ENCODE measurements around the gene TMPRSS15. TPM values are rescaled to one million over a fixed set of nuclear protein-coding genes. Genes with fewer than 3 reads are reported as not detected.

The TMPRSS15 gene
- total and polyA plus RNA-seq, 9 of the 15 experiments (the other 6 are each of a cell fraction or from before 2014, with no cell fraction given) = 0.03 to 0.11 (median 0.04) TPM; not detected in 4

DNA sequence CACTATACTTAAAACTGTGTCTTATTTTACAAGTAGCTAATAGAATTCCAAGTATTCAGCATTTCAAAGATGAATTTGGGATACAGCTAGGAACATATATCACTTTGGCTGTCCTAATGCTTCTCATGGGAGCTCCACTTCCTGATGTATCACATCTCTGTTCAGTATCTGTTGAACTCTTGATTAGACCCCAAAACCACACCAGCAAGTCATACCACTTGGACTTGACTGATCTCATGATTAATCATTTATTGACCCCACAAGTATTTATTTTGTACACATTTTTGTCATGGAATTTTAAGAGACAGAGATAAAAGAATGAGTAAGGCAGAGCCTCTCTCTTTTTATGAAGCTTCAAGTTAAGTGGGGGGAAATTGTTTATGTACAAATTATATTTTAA lies 30.0 kb downstream of the TMPRSS15 start:
- no peak for FAIRE-seq
- BruUV-seq (replicated peaks) = no TSS peak
- TF ChIP-seq ZNF12 (CRISPR knock-in tag; IDR thresholded peaks at IDR 0.05) (no peak), ZNF24 (IDR thresholded peaks at IDR 0.05) (no peak), CLOCK (CRISPR knock-in tag; IDR thresholded peaks at IDR 0.05; ENCODE audit: borderline replicate concordance) (no peak), RBBP5 (IDR thresholded peaks at IDR 0.05; ENCODE audit: borderline replicate concordance, insufficient read depth, low read length, poor library complexity, severe bottlenecking) (no peak), POU5F1 (IDR thresholded peaks at IDR 0.05; ENCODE audit: borderline replicate concordance, low read depth, low read length, partially characterized antibody) (no peak), BRCA1 (IDR thresholded peaks at IDR 0.05) (no peak), BRCA1 (CRISPR knock-in tag; IDR thresholded peaks at IDR 0.05) (no peak), ZNF589 (CRISPR knock-in tag; IDR thresholded peaks at IDR 0.05; ENCODE audit: low read depth) (no peak), NR4A1 (CRISPR knock-in tag; IDR thresholded peaks at IDR 0.05) (no peak), NR4A1 (tag; IDR thresholded peaks at IDR 0.05) (no peak), CGGBP1 (CRISPR knock-in tag; IDR thresholded peaks at IDR 0.05) (no peak), ZNF586 (CRISPR knock-in tag; conservative IDR thresholded peaks at IDR 0.05) (no peak), PHF21A (IDR thresholded peaks at IDR 0.05; ENCODE audit: borderline replicate concordance, low read depth) (no peak), RNF2 (IDR thresholded peaks at IDR 0.05) (no peak), RBM17 (IDR thresholded peaks at IDR 0.05; ENCODE audit: borderline replicate concordance, low read depth, low read length) (no peak)
- TF ChIP-seq, protein P1, sequence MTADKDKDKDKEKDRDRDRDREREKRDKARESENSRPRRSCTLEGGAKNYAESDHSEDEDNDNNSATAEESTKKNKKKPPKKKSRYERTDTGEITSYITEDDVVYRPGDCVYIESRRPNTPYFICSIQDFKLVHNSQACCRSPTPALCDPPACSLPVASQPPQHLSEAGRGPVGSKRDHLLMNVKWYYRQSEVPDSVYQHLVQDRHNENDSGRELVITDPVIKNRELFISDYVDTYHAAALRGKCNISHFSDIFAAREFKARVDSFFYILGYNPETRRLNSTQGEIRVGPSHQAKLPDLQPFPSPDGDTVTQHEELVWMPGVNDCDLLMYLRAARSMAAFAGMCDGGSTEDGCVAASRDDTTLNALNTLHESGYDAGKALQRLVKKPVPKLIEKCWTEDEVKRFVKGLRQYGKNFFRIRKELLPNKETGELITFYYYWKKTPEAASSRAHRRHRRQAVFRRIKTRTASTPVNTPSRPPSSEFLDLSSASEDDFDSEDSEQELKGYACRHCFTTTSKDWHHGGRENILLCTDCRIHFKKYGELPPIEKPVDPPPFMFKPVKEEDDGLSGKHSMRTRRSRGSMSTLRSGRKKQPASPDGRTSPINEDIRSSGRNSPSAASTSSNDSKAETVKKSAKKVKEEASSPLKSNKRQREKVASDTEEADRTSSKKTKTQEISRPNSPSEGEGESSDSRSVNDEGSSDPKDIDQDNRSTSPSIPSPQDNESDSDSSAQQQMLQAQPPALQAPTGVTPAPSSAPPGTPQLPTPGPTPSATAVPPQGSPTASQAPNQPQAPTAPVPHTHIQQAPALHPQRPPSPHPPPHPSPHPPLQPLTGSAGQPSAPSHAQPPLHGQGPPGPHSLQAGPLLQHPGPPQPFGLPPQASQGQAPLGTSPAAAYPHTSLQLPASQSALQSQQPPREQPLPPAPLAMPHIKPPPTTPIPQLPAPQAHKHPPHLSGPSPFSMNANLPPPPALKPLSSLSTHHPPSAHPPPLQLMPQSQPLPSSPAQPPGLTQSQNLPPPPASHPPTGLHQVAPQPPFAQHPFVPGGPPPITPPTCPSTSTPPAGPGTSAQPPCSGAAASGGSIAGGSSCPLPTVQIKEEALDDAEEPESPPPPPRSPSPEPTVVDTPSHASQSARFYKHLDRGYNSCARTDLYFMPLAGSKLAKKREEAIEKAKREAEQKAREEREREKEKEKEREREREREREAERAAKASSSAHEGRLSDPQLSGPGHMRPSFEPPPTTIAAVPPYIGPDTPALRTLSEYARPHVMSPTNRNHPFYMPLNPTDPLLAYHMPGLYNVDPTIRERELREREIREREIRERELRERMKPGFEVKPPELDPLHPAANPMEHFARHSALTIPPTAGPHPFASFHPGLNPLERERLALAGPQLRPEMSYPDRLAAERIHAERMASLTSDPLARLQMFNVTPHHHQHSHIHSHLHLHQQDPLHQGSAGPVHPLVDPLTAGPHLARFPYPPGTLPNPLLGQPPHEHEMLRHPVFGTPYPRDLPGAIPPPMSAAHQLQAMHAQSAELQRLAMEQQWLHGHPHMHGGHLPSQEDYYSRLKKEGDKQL (CRISPR knock-in tag; IDR thresholded peaks at IDR 0.05; ENCODE audit: borderline replicate concordance) = no peak

More for the DNA sequence above, 30.0 kb downstream of the TMPRSS15 start:
- intact Hi-C loops (cut with micrococcal nuclease) (no loop called here), in situ Hi-C loops (cut with MboI) (no loop called here)
- Histone ChIP-seq H3K27me3 (ENCODE audit: control insufficient read depth in 2 of 2, insufficient read depth in 2 of 2, low read length in 2 of 2) (no peaks in the 10 kb centered on the region), H4K20me1 (replicated peaks; ENCODE audit: control insufficient read depth, insufficient read depth, low read length) (no peaks in the 10 kb centered on the region), H3K4me1 (replicated peaks in 1 of 2; ENCODE audit: control insufficient read depth in 2 of 2, insufficient read depth in 2 of 2, low read length in 2 of 2) (no peaks in the 10 kb centered on the region), H3K27ac (ENCODE audit: extremely low read depth, low read depth, low read length) (no peak overlapping the region), H3K4me2 (ENCODE audit: insufficient read depth, low read length) (no peak overlapping the region), H3K36me3 (ENCODE audit: control insufficient read depth, insufficient read depth, low read length) (no peaks in the 10 kb centered on the region), H2AFZ (ENCODE audit: low read depth, low read length) (no peak overlapping the region), H3K9me1 (ENCODE audit: control insufficient read depth, insufficient read depth, low read length) (no peaks in the 10 kb centered on the region), H3K4me3 (no peak overlapping the region), H3K79me2 (ENCODE audit: control insufficient read depth, insufficient read depth, low read length) (no peaks in the 10 kb centered on the region), H3K9ac (ENCODE audit: insufficient read depth in 1 of 2, low read depth in 2 of 2, low read length in 2 of 2) (no peak overlapping the region), H3K9me3 (replicated peaks; ENCODE audit: control insufficient read depth, insufficient read depth, low read depth, low read length) (no peaks in the 10 kb centered on the region; the same call in 1 of the 2 replicates)
- ATAC-seq (no peak), DNase-seq (ENCODE audit: extremely low read depth in 1 of 4, low spot score in 3 of 4) (no peak)
- POLR2A ChIA-PET = no interaction called here
- CTCF ChIA-PET (ENCODE audit: low intra/inter-chr PET ratio) = no interaction called here

Measured in K562 (cell line).